ENCODE measurements around the gene PRSS57. TPM values are rescaled to one million over a fixed set of nuclear protein-coding genes. Genes with fewer than 3 reads are reported as not detected.

PRSS57 gene
- polyA plus RNA-seq, 1 of the 3 experiments (the other 2 are of a cell fraction), result not detected

- H2AFZ ChIP-seq (ENCODE audit: low read depth), result no peak overlapping the region
- H3K36me3 ChIP-seq (replicated peaks in 1 of 2; ENCODE audit: control insufficient read depth in 1 of 2, insufficient read depth in 2 of 2, low read length in 1 of 2), result no peaks in the 10 kb centered on the region
- H4K20me1 ChIP-seq (ENCODE audit: insufficient read depth), result no peaks in the 10 kb centered on the region
- H3K27ac ChIP-seq (ENCODE audit: low read depth in 2 of 2, low read length in 1 of 2), result no peak overlapping the region
- WGBS (ENCODE audit: low lambda C conversion rate), result 55% methylated on average over 28 of the region's 41 CpGs
- no peaks in the 10 kb centered on the region for H3K9me2 ChIP-seq
- no peaks in the 10 kb centered on the region for H3K4me1 ChIP-seq (ENCODE audit: control insufficient read depth in 1 of 2, insufficient read depth in 2 of 2, low read depth in 1 of 2, low read length in 1 of 2)
- no peak overlapping the region for H3K9ac ChIP-seq
- H3K4me3 ChIP-seq (ENCODE audit: low read depth in 2 of 2, low read length in 1 of 2), result no peak overlapping the region
- no peaks in the 10 kb centered on the region for H3K79me2 ChIP-seq (ENCODE audit: insufficient read depth)
- no peaks in the 10 kb centered on the region for H3F3A ChIP-seq (replicated peaks; ENCODE audit: insufficient read depth)
- no peaks in the 10 kb centered on the region for H3K27me3 ChIP-seq (ENCODE audit: insufficient read depth)
- TF ChIP-seq EZH2phosphoT487 (IDR thresholded peaks at IDR 0.05; ENCODE audit: borderline replicate concordance, low read depth) (no peak), TCF12 (IDR thresholded peaks at IDR 0.05) (no peak), FOSL2 (IDR thresholded peaks at IDR 0.05; ENCODE audit: borderline replicate concordance, low read depth) (no peak), FOXM1 (IDR thresholded peaks at IDR 0.05; ENCODE audit: low read depth) (no peak), MAX (IDR thresholded peaks at IDR 0.05; ENCODE audit: low read depth) (no peak), YY1 (IDR thresholded peaks at IDR 0.05; ENCODE audit: low read depth) (no peak), CTCF (IDR thresholded peaks at IDR 0.05) (no peak), ELF1 (IDR thresholded peaks at IDR 0.05) (no peak), CHD2 (IDR thresholded peaks at IDR 0.05; ENCODE audit: low read length, partially characterized antibody) (no peak), RCOR1 (IDR thresholded peaks at IDR 0.05; ENCODE audit: low read length) (no peak), IRF3 (IDR thresholded peaks at IDR 0.05; ENCODE audit: low read depth, low read length) (no peak), NRF1 (IDR thresholded peaks at IDR 0.05; ENCODE audit: low read depth, low read length) (no peak)
- no peaks in the 10 kb centered on the region for H3K9me3 ChIP-seq
- ChIA-PET POLR2A (no interaction called here), CTCF (no interaction called here)
- no peak for DNase-seq
- no peak overlapping the region for H3K4me2 ChIP-seq
These were observed 536 bp downstream of the PRSS57 start for GRCh38 chr19:694481-695351.

- H3K4me3 ChIP-seq (ENCODE audit: low read depth in 2 of 2, low read length in 1 of 2), result no peak overlapping the region
- no peaks in the 10 kb centered on the region for H3K36me3 ChIP-seq (replicated peaks in 1 of 2; ENCODE audit: control insufficient read depth in 1 of 2, insufficient read depth in 2 of 2, low read length in 1 of 2)
- ChIA-PET CTCF (no interaction called here), POLR2A (no interaction called here)
- no peak overlapping the region for H3K9ac ChIP-seq
- H3F3A ChIP-seq (replicated peaks; ENCODE audit: insufficient read depth), result no peaks in the 10 kb centered on the region
- no peaks in the 10 kb centered on the region for H3K27me3 ChIP-seq (ENCODE audit: insufficient read depth)
- H3K79me2 ChIP-seq (ENCODE audit: insufficient read depth), result no peaks in the 10 kb centered on the region
- no peaks in the 10 kb centered on the region for H4K20me1 ChIP-seq (ENCODE audit: insufficient read depth)
- H3K9me3 ChIP-seq, result no peaks in the 10 kb centered on the region
- WGBS (ENCODE audit: low lambda C conversion rate), result 82% methylated on average over 17 of the region's 18 CpGs
- H3K9me2 ChIP-seq, result no peaks in the 10 kb centered on the region
- no peaks in the 10 kb centered on the region for H3K4me1 ChIP-seq (ENCODE audit: control insufficient read depth in 1 of 2, insufficient read depth in 2 of 2, low read depth in 1 of 2, low read length in 1 of 2)
- no peak overlapping the region for H3K4me2 ChIP-seq
- no peak overlapping the region for H2AFZ ChIP-seq (ENCODE audit: low read depth)
- H3K27ac ChIP-seq (ENCODE audit: low read depth in 2 of 2, low read length in 1 of 2), result no peak overlapping the region
- no peak for DNase-seq
- TF ChIP-seq GABPA (IDR thresholded peaks at IDR 0.05; ENCODE audit: low read depth) (no peak), FOXM1 (IDR thresholded peaks at IDR 0.05; ENCODE audit: low read depth) (no peak), NRF1 (IDR thresholded peaks at IDR 0.05; ENCODE audit: low read depth, low read length) (no peak), FOXJ3 (CRISPR knock-in tag; IDR thresholded peaks at IDR 0.05) (no peak), MEF2A (IDR thresholded peaks at IDR 0.05; ENCODE audit: borderline replicate concordance, low read depth) (no peak), NFIC (IDR thresholded peaks at IDR 0.05; ENCODE audit: borderline replicate concordance) (no peak), POLR2AphosphoS5 (IDR thresholded peaks at IDR 0.05; ENCODE audit: low read depth, low read length) (no peak), EP300 (IDR thresholded peaks at IDR 0.05; ENCODE audit: borderline replicate concordance in 1 of 2, low read depth in 1 of 2, low read length in 1 of 2) (no peak), TAF1 (IDR thresholded peaks at IDR 0.05; ENCODE audit: borderline replicate concordance, low read depth, low read length) (no peak), SMC3 (IDR thresholded peaks at IDR 0.05; ENCODE audit: low read depth, low read length) (no peak), YY1 (IDR thresholded peaks at IDR 0.05; ENCODE audit: low read depth) (no peak), RAD21 (IDR thresholded peaks at IDR 0.05; ENCODE audit: low read length) (no peak), REST (IDR thresholded peaks at IDR 0.05; ENCODE audit: low read depth, low read length) (no peak)
These were observed 5.0 kb downstream of the PRSS57 start for GRCh38 chr19:690203-690602.
